SK-N-MC (cell line): ENCODE data around the gene DISC1.

ENCODE experiments used
- EZH2 ChIP-seq: fragments of 200-600 bp; sonication (generic); IDR thresholded peaks from one replicate; pipeline ENCODE4 v1.6.1; 2017; ENCODE audit warnings: antibody characterized with exemption
- FOXP2 ChIP-seq: optimal IDR thresholded peaks from 2 replicates; pipeline ENCODE3; 2011; ENCODE audit warnings: mild to moderate bottlenecking, moderate library complexity; ENCODE audit not compliant: insufficient read depth; ENCODE audit errors: extremely low read length, control extremely low read depth
- POLR2AphosphoS5 ChIP-seq: IDR thresholded peaks from 2 replicates; pipeline ENCODE4 v1.6.1; 2012; ENCODE audit warnings: mild to moderate bottlenecking, low read depth, low read length, borderline replicate concordance

- no peak for TF ChIP-seq POLR2AphosphoS5
- no peak for TF ChIP-seq EZH2
- TF ChIP-seq FOXP2: no peak
Observed at GRCh38 chr1:231768416-231768815, 141.8 kb downstream of the DISC1 start.
